Osteoblast (primary cell): ENCODE measurements around the gene CMTM4. TPM values are rescaled to one million over a fixed set of nuclear protein-coding genes. Genes with fewer than 3 reads are reported as not detected.

Experiments used
- DNase-seq: peaks from one replicate; pipeline ENCODE4 v3.0.0; 2011; ENCODE audit warnings: low spot score, mixed read lengths; ENCODE audit not compliant: insufficient read length; ENCODE audit errors: missing footprints
- H2AFZ ChIP-seq: 2 replicates; pipeline ENCODE4 v1.6.0; 2011; ENCODE audit warnings: mild to moderate bottlenecking, low read length
- H3K27ac ChIP-seq: 2 replicates; pipeline ENCODE4 v1.5.1; 2011; ENCODE audit warnings: mild to moderate bottlenecking, low read depth, low read length, moderate library complexity
- H3K27me3 ChIP-seq: 2 replicates; pipeline ENCODE4 v1.6.0; 2012; ENCODE audit warnings: mild to moderate bottlenecking, control low read depth, inconsistent platforms, low read length, moderate library complexity; ENCODE audit not compliant: insufficient read depth
- H3K36me3 ChIP-seq: 2 replicates; pipeline ENCODE4 v1.5.1; 2011; ENCODE audit warnings: mild to moderate bottlenecking, low read length, control low read depth, moderate library complexity; ENCODE audit not compliant: insufficient read depth
- H3K4me1 ChIP-seq: 2 replicates; pipeline ENCODE4 v1.5.1; 2011; ENCODE audit warnings: mild to moderate bottlenecking, low read length, control low read depth, moderate library complexity; ENCODE audit not compliant: insufficient read depth
- H3K4me2 ChIP-seq: 2 replicates; pipeline ENCODE4 v1.6.0; 2011; ENCODE audit warnings: mild to moderate bottlenecking, low read length; ENCODE audit not compliant: insufficient read depth
- H3K4me3 ChIP-seq: fragments of 200-600 bp; sonication (generic); 3 replicates; pipeline ENCODE4 v1.5.1; 2012; ENCODE audit warnings: mild to moderate bottlenecking, low read length, inconsistent platforms; ENCODE audit not compliant: insufficient read depth
- H3K79me2 ChIP-seq: 2 replicates; pipeline ENCODE4 v1.6.0; 2012; ENCODE audit warnings: mild to moderate bottlenecking, low read length, control low read depth, inconsistent platforms; ENCODE audit not compliant: insufficient read depth
- H3K9me3 ChIP-seq: 2 replicates; pipeline ENCODE4 v1.5.1; 2011; ENCODE audit warnings: low read depth, low read length, control low read depth
- H4K20me1 ChIP-seq: 2 replicates; pipeline ENCODE4 v1.6.0; 2012; ENCODE audit warnings: mild to moderate bottlenecking, low read length, control low read depth; ENCODE audit not compliant: insufficient read depth
- total RNA-seq: library from RNA; depleted of rRNA; stranded (reverse); fragments of >200 nt; gene quantifications from 2 replicates; pipeline ENCODE4 v1.2.3, GENCODE V29; 2012
- TF ChIP-seq, protein P1 (sequence below): IDR thresholded peaks from 2 replicates; pipeline ENCODE4 v1.5.1; 2011; ENCODE audit warnings: mild to moderate bottlenecking, low read depth, low read length, moderate library complexity; ENCODE audit errors: extremely low read depth

Gene CMTM4
- total RNA-seq, 1 donor, result 42.7 TPM

GRCh38 chr16:66619534-66620428 lies 76.8 kb downstream of the CMTM4 start:
- peak; percentile 80 for DNase-seq
- Histone ChIP-seq H3K27ac (peak overlapping the region; percentile 100), H3K36me3 (no peaks in the 10 kb centered on the region), H3K27me3 (no peaks in the 10 kb centered on the region), H3K79me2 (no peaks in the 10 kb centered on the region), H3K4me1 (peaks cover 62% of the 10 kb centered on the region), H3K4me2 (peak overlapping the region; percentile 83), H4K20me1 (no peaks in the 10 kb centered on the region), H3K4me3 (peak overlapping the region; percentile 55), H3K9me3 (no peaks in the 10 kb centered on the region), H2AFZ (peak overlapping the region; percentile 47)
- TF ChIP-seq, protein P1, sequence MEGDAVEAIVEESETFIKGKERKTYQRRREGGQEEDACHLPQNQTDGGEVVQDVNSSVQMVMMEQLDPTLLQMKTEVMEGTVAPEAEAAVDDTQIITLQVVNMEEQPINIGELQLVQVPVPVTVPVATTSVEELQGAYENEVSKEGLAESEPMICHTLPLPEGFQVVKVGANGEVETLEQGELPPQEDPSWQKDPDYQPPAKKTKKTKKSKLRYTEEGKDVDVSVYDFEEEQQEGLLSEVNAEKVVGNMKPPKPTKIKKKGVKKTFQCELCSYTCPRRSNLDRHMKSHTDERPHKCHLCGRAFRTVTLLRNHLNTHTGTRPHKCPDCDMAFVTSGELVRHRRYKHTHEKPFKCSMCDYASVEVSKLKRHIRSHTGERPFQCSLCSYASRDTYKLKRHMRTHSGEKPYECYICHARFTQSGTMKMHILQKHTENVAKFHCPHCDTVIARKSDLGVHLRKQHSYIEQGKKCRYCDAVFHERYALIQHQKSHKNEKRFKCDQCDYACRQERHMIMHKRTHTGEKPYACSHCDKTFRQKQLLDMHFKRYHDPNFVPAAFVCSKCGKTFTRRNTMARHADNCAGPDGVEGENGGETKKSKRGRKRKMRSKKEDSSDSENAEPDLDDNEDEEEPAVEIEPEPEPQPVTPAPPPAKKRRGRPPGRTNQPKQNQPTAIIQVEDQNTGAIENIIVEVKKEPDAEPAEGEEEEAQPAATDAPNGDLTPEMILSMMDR, result no peak

DNA sequence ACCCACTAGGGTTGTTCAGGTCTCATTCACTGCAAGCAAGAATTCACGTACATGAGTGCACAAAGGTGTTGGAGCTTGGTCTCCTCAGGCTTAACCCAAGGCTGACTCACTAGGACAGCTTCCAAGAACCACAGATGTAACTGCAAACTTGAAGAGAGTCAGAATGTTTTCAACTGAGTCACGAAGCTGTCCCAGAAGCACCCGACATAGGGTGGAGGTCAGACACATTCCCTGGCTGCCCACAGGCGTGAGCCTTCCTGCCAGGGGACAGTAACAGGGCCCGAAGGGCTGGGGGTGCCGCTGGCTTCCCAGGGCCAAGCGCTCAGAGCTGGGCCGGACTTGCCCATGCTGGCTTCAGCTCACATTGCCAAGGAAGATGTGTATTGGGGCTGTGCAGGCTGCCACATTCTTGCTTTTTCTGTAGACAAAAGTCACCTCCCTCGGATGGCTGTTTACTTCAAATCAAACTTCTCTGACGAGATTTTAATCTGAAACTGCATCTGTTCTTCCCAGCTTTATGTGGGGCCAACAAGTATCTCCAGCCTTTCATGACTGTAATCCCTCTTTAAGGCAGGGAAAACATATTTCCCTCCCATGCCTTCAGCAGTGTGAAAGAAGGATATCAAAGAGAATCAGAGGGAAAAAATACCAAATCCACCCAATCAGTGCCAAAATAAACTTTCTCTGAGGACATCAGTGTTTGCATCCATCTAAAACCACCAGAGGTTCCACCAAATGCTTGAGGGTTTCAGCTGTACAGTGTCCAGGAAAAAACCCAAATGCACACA lies 77.8 kb downstream of the CMTM4 start:
- TF ChIP-seq, protein P1, result no peak
- Histone ChIP-seq H2AFZ (no peak overlapping the region), H3K27ac (peak overlapping the region; percentile 100), H3K27me3 (no peaks in the 10 kb centered on the region), H3K9me3 (no peaks in the 10 kb centered on the region), H3K4me2 (peak overlapping the region; percentile 83), H3K4me3 (peak overlapping the region; percentile 55), H3K79me2 (no peaks in the 10 kb centered on the region), H3K4me1 (peaks cover 62% of the 10 kb centered on the region), H3K36me3 (no peaks in the 10 kb centered on the region), H4K20me1 (no peaks in the 10 kb centered on the region)
- peak; percentile 96 for DNase-seq

GRCh38 chr16:66617728-66618127 lies 78.8 kb downstream of the CMTM4 start:
- Histone ChIP-seq H3K27me3 (no peaks in the 10 kb centered on the region), H3K36me3 (peaks cover 10% of the 10 kb centered on the region), H3K4me1 (peaks cover 54% of the 10 kb centered on the region), H3K27ac (peak overlapping the region; percentile 100), H4K20me1 (no peaks in the 10 kb centered on the region), H3K9me3 (no peaks in the 10 kb centered on the region), H3K4me3 (no peak overlapping the region), H2AFZ (no peak overlapping the region), H3K4me2 (no peak overlapping the region), H3K79me2 (no peaks in the 10 kb centered on the region)
- no peak for DNase-seq
- TF ChIP-seq, protein P1, result no peak

DNA sequence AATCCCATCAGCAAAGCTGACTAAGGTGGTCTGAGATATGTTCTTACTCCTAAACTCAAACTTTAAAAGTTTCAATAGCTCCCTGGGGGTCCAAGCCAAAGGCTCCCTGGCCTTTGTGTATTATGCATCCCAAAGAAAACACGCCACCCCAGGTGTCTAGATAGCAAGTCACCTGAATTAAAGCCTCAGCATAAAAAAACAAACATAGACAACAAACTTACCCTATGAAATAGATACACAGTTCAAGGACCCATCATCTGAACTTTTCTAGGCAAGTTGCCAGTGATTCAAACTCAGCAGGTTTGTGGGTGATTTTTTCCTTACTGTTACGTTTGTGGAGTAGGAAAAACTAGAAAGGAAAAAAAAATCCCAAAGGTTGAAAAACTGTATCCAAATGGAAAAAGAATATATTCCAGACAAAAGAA lies 79.5 kb downstream of the CMTM4 start:
- Histone ChIP-seq H3K4me1 (peaks cover 47% of the 10 kb centered on the region), H3K9me3 (no peaks in the 10 kb centered on the region), H3K4me3 (no peak overlapping the region), H3K27me3 (no peaks in the 10 kb centered on the region), H4K20me1 (no peaks in the 10 kb centered on the region), H3K36me3 (peaks cover 17% of the 10 kb centered on the region), H3K79me2 (no peaks in the 10 kb centered on the region), H3K27ac (no peak overlapping the region), H3K4me2 (no peak overlapping the region), H2AFZ (no peak overlapping the region)
- no peak for DNase-seq
- TF ChIP-seq, protein P1, result no peak
